Smooth muscle cell of bladder (primary cell): Measurements from ENCODE around the gene CACNB2. TPM values are rescaled to one million over a fixed set of nuclear protein-coding genes. Genes with fewer than 3 reads are reported as not detected.

Experiments used
- total RNA-seq: library from RNA; depleted of rRNA; stranded (reverse); fragments of >200 nt; gene quantifications from 2 replicates; pipeline ENCODE4 v1.2.3, GENCODE V29; 2014

CACNB2 gene
- total RNA-seq, result 6.7 and 9.0 TPM in 2 replicates

GRCh38 chr10:18140149-18140956, at the start of gene CACNB2:
Gene CACNB2, plus strand, starts transcription at chr10:18140424.

Other genes with a start within 250 kb of the CACNB2 start
- gene SLC39A12, start 188.5 kb upstream of the CACNB2 start, total RNA-seq, result not detected in 2 replicates